HG03558 (cell line): ENCODE data around the gene MDGA2.

Source experiments
- ATAC-seq: cut with Tn5 transposase; IDR thresholded peaks from one replicate; pipeline ENCODE4 v1.9.1; 2021; ENCODE audit warnings: moderate number of reproducible peaks; ENCODE audit not compliant: unreplicated experiment; ENCODE audit errors: extremely low read depth

MDGA2 gene

DNA sequence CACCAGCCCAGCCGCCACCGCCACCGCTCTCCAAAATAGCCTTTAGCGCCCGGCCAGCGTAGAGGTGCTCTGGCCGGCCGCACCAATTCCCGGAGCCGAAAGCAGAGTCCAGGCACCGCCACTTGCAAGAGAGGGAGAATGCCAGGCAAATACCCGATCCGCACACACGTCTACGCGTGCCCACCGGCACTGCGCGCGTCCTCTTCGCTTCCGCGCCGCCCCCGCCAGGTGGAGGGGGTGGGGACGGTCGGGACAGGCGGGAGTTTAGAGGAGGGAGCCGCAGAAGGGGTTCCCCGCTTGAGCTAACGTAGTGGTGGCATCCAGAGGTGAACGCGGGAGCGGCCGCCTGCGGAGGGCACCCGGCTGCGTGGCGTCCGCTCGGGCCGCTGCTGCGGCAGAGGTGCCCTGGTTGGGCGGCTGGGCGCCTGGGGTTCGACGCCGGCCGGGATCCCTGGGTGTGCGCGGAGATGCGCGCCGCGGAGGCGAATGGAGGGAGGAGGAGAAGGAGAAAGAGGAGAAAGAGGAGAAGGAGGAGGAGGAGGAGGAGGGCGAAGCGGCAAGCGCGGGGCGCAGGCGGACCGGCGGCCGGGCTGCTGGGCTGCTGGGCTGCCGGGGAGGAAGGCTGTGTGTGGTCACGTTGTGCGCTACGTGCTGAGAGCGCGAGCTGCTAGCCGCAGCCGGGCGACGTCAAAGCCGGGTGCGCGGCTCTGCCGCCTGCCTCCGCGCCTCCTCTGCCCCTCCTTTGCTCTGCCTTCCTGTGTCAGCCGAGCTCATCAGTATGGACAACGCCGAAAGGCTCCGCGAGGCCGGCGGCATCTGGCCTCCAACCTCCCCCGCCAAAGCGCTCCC, at the start of gene MDGA2:
MDGA2 (minus strand) TSS at position 140 of the 849 bp plus-strand sequence.
- no peak for ATAC-seq

DNA sequence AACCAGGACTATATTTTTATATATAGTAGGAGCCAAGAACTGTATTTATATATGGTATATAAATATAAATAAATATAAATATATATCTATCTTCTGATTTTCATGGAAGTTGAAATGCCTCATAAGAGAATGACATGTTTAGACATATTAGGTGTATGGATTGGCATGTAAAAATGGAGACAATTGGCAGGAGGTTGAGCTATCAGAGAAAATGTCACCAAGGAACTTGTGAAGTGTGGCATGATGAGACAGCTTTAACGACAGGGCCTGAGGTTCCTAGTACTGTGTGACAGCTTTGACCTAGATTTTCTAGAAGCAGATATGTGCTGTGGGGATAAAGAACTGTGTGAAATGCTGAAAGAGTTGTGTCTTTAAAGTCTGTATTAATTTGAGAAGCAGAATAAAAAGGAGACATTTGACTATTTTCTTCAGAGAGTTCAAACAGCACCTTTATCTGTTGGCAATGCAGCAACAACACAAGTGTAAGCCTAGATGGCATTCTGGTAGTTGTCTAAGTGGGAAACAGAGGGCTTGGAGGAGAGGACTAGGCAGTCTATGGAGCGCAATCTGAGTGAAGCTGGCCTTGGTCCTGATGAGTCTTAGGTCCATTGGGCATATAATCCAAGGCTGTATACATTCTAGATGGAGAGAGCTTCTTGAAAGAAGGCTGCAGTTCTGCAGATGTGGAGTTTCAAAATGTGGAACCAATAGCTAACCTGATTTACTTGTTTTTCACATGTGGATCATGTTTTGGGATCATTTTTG, 47.7 kb upstream of the MDGA2 start:
- ATAC-seq = no peak

DNA sequence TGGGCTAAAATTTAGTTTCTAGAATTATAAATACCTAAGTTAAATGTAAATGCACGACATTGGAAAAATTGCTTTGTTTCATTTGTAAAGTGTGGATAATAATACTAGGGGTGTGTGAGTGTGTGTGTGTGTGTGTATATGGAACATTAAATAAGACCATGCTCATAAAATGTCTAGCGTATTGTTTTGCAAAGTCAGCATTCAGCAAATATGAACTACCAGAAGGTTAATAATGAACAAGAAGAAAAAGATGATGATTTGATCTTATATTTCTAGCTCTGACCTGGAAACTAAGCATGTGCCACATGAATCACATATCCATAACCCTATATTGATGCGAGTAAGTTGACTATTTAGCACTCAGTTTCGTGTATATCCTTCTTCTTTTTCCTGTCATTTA, 44.9 kb upstream of the MDGA2 start:
- no peak for ATAC-seq

DNA sequence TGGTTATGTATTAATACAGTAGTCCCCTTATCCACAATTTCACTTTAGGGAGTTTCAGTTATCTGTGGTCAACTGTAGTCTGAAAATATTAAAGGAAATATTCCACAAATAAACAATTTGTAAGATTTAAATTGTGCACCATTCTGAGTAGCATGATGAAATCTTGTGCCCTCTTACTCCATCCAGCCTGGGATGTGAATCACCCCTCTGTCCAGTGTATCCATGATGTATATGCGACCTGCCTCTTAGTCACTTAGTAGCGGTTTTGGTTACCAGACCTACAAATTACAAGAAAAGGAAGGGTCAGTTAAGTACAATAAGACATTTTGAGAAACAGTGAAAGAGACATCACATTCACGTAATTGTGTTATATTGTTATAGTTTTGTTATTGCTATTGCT, 39.9 kb upstream of the MDGA2 start:
- no peak for ATAC-seq

DNA sequence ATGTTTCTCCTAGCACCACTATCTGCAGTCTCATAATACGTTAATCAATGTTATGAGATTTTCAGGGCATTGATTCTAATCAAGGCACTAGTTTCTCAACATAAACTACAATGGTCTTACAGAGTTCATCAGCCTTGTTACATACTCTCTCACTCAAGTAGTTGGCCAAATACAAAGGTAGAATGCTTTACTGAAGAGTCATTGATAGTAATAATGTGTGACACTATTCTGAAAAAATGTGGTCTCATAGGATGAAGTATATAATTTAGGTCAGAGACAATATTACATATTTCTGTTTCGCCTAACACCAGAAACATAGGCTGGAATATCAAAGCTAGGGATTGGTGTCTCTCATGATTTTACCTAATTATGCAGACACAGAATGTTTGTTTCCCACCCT, 35.2 kb upstream of the MDGA2 start:
- no peak for ATAC-seq

DNA sequence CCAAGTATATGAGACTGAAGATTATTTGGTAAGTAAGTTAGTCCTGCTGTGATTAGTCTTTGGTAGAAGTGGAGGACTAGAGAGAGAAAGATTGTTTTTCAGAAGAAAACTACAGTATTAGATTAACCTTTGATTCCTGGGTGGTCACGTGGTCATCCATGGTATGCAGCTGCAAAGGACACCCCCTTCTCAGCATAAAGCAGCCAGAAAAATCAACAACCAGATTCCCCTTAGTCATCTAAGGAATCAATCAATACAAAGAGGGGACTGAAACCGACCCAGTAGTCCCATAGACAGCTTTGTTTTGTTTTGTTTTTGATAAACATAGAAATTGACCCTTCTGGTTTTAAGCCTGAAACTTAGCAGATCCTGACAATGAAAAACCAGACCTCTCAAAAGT, 30.3 kb upstream of the MDGA2 start:
- no peak for ATAC-seq

DNA sequence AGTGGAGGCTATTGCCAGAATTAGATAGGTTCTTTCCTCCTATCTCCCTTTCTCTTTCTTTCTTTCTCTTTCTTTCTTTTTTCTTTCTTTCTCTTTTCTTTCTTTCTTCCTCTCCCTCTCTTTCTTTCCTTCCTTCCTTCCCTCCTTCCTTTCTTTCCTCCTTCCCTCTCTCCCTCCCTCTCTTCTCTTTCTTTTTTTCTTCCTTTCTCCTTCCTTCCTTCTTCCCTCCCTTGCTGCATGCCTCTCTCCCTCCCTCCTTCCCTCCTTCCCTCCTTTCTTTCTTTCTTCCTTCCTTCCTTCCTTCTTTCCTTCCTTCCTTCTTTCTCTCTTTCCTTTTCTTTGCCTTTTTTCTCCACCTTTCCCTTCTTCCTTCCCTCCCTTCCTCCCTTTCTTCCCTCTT, 16.4 kb upstream of the MDGA2 start:
- ATAC-seq = no peak

DNA sequence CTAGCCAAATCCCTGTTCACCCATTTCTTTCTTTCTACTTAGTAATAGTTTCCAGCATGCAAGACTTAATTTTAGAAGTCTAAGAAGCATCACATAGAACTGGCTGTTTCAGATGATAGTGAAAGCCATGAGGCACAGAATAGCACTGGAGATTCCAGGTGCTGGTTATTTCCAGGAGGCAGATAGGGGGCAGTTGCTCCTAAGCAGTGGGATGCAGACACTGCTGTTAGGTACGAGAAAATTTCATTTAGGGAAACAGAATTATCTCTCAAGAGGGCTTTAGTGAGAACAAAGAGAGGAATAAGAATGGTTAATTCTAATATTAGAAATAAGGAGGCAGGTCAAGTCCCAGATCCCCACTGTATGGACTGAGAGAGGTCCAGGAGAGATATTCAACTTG, 3.6 kb upstream of the MDGA2 start:
- no peak for ATAC-seq

DNA sequence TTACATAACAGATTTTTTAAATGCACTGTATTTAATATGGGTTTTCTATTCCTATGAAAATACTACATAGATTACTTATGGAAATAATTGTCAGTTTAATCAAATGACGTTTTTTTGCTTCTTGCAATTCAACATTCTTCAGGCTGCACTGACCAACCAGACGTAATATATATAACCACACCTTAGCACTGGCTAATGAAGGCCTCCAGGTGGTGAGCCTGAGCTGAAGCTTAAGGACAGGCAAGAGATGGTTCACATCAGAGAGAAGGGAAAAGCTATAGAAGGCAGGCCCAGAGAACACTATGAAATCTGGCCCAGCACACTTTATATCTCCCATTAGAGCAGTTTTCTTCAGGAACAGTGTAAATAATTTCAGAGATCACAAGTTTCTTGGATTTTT, 2.8 kb upstream of the MDGA2 start:
- no peak for ATAC-seq

DNA sequence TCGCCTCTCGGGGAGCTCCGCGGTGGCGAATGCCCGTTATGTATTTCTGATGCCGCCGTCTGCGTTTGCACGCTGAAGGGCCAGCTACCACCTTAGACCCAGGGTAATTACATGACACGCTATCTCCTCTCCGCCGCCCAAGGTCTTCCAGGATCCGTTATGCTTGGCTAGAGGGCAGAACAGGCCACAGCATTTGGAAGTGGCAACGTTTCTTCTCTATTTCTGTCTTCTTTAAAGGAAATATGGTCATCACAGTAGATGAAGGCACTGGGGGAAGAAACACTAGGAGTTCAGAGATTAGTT, 861 bp upstream of the MDGA2 start:
- no peak for ATAC-seq

DNA sequence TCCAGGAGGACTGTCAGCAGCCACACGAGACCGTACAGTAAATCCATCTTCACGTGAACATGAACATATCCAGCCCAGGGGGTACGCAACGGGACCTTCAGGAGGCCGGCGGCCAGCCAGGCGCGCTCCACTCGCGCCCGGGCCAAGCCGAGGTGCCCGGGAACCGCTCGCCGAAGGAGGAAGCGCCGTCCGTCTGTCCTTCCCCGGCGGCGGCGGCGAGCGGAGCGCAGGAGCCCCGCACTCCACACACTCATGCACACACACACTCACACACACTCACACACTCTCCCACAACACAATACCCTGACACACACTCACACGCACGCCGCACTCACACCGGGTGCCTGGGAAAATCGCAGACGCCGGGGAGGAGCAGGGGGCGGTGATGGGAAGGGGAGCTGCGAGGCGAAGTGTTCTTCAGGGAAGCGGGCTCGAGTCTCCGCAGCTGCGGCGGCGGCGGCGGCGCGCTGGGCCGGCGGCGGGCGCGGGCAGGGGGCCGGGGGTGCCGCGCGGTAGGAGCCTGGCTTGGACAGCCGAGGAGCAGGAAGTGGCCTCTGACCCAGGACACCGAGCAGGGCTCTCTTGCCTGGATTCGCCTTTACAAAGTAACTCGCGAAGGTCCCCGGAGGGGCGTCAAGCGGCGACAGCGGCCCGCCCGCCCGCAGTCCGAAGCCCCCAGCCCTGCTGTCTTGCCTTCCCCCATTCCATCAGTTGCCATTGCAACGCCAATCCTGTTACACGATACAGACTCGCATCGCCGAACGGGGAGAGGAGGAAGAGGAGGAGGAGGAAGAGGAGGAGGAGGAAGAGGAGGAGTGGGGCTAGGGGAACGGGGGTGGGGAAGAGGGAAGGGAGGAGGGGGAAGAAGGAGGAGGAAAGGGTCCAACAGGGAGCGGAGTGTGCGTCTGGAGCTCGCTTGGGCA, 601 bp downstream of the MDGA2 start:
- ATAC-seq = no peak

DNA sequence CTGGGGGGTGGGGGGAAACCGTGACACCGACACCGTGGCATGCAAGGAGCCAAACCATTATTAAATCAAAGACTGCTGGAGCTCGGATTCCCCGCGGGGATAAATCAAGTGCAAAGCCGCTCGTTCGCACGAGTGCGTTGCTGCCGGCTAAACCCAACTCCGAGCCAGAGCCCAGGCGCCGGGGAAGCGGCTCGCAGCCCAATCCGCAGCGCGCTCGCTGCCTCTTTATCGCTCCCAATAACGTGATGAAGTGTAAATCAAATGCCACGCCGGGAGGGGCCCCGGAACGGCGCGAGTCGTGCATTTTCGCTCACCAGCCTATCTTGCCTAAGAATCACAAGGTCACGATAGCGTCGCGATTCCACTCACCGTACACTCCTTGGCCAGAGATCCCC, 1.3 kb downstream of the MDGA2 start:
- ATAC-seq = no peak

DNA sequence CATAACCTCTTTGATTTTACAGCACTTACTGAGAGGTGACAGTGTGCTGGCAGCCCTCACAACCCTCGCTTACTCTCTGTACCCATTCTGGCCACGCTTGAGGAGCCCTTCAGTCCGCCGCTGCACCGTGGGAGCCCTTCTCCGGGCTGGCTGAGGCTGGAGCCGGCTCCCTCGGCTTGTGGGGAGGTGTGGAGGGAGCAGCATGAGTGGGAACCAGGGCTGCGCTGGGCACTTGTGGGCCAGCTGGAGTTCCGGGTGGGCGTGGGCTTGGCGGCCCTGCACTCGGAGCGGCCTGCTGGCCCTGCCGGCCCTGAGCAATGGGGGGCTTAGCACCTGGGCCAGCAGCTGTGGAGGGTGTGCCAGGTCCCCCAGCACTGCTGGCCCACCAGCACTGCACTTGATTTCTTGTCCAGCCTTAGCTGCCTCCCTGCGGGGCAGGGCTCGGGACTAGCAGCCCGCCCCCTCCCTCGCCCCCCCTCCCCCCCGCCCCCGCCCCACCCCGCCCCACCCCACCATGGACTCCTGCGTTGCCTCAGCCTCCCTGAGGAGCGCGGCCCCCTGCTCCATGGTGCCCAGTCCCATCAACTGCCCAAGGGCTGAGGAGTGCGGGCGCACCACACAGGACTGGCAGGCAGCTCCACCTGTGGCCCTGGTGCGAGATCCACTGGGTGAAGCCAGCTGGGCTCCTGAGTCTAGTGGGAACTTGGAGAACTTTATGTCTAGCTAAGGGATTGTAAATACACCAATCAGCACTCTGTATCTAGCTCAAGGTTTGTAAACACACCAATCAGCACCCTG, 9.9 kb downstream of the MDGA2 start:
- no peak for ATAC-seq

DNA sequence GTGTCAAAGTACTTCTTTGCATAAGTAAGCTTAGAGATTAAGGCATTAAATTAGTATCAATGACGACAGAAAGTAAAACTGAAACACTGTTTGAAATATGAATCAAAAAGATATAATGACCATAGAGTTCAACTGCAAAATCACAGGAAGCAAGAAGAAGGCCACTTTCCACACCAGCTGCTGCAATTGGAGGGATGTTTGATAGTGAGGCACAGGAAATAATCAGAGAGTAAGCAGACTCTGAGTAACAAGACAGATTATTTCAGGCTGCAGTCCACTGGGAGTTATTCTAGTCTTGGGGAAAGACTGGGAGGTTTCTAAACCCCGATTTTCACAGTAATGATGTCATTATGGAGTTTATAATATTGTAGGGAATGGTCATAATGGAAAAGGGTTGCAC, 12.9 kb downstream of the MDGA2 start:
- ATAC-seq = no peak

DNA sequence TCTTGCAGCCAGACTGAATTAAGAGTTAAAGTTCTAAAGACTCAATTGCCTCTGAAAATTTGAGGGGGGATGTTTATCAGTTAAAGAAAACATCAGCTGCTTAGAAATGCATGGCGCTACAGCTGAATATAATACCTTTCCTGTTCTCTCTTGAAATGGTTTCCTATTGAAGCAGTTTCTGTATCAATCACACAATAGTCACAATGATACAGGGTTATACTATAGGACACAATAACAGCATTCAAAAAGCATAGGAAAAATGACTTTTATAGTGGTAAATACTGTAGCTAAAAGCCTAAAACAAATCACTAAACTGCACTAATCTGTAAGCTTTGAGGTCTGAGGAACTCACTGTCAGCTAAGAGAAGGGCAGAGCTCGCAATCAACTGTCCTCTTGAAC, 15.2 kb downstream of the MDGA2 start:
- no peak for ATAC-seq

DNA sequence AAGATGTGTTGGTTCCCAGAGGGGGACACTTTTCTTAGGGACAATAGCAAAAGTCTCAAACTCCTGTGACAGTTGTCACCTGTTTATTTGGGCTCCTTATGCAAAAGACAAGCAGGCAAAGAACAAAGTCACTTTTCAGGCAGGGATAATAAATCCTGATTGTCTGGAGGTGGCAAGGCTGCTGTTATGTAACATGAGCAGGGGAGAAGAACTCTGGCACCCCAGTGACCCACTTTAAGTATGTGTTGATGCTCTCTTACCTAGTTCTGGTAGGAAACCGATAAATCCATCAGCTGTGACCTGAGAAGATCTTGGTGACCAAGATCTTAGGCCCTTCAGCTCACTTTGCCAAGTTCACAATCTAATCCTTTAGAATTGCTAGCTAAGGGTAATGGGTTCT, 17.4 kb downstream of the MDGA2 start:
- no peak for ATAC-seq

DNA sequence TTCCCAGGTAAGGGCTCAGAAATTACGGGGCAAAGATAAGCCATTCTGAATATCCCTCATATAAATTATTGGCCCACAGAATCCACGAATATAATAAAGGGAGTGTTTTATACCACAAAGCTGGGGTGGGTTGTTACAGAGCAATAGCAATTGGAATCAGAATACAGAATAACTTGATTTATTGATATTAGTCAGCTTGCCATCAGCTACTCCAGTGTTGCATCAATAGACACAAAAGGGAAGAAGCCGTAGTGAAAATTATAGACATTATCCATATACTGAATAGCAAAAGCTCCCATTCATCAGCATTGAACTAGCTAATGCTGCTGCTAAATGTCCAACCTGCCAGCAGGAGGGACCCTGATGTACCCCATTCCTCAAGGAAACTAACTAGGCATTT, 18.3 kb downstream of the MDGA2 start:
- ATAC-seq = no peak

DNA sequence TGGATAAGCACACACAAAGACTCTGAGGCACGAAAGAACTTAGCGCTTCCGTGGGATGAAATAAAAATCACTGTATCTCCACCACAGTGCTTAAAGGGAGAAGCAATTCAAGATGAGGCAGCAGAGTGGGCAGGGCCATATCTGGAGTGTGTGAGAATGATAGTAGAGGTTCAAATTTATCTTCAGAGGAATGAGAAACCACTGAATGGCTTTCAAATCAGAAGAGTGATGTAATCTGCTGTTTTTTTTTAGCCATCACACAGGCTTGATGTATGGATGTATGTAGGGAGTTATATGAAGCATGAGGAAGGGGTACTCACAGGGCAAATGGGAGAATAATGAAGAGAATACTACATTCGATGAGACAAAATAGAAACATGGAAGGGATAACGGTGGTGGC, 24.1 kb downstream of the MDGA2 start:
- no peak for ATAC-seq

DNA sequence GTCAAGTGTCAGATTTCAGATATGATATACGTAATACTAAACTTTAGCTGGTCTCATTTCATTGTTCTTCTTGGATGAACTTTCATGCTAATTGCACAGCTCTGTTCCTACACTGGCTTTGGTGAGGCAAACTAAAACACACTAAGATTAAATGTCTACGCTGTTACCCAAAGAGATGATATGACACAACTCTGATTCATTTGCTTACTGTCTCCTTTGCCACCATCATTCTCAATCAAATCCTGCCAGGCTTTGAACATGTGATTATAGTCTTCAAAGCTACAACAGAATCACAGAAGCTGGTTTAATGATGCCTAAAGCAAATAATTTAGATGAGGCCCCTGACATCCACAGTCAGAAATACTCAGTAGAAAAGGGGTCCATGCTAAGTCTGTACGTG, 37.7 kb downstream of the MDGA2 start:
- no peak for ATAC-seq
